Stimulated activated CD8-positive, alpha-beta memory T cell treated with anti-CD3 and anti-CD28 coated beads, Interleukin-4, amount 100 ng/mL, for 1 hour (primary cell): ENCODE results near the gene TSR1.

Experiments used
- DNase-seq, 2 donors: peaks; one replicate each; pipeline ENCODE4 v3.0.0-alpha.2; 2020; ENCODE audit warnings: low read depth in 2 of 2, low spot score in 1 of 2

Gene TSR1

GRCh38 chr17:2289878-2290478 is 46.3 kb downstream of the TSR1 start:
- DNase-seq: no peak

GRCh38 chr17:2283302-2283701 is 53.0 kb downstream of the TSR1 start:
- no peak for DNase-seq

- DNase-seq: no peak
These were observed 53.9 kb downstream of the TSR1 start for GRCh38 chr17:2282297-2282873.

- no peak for DNase-seq
These were observed 56.5 kb downstream of the TSR1 start for GRCh38 chr17:2279707-2280106.

GRCh38 chr17:2277429-2278170 is 58.7 kb downstream of the TSR1 start:
- no peak for DNase-seq

- no peak for DNase-seq
These were observed 60.5 kb downstream of the TSR1 start for GRCh38 chr17:2275722-2276121.

GRCh38 chr17:2274414-2274813 is 61.8 kb downstream of the TSR1 start:
- DNase-seq: no peak
